ENCODE results near the gene ADGRL3.

The ADGRL3 gene

GRCh38 chr4:61579786-61580185 is 379.7 kb downstream of the ADGRL3 start:
- Histone ChIP-seq H3K27me3 (ENCODE audit: low read depth, low read length) (no peaks in the 10 kb centered on the region), H3K4me1 (ENCODE audit: low read length) (no peaks in the 10 kb centered on the region)

GRCh38 chr4:61580721-61581377 is 380.7 kb downstream of the ADGRL3 start:
- H3K9ac ChIP-seq (ENCODE audit: low read length), result no peak overlapping the region
- TF ChIP-seq CTCF (IDR thresholded peaks at IDR 0.05; ENCODE audit: low read depth, low read length), result no peak
- TF ChIP-seq EZH2phosphoT487 (IDR thresholded peaks at IDR 0.05; ENCODE audit: low read depth), result no peak

More at GRCh38 chr4:61579786-61580185, 379.7 kb downstream of the ADGRL3 start:
- no peaks in the 10 kb centered on the region for H3K9me3 ChIP-seq (ENCODE audit: insufficient read depth, low read length)
- H3K79me2 ChIP-seq (ENCODE audit: low read length), result no peaks in the 10 kb centered on the region
- H4K20me1 ChIP-seq (ENCODE audit: insufficient read depth, low read length), result no peaks in the 10 kb centered on the region
- no peak overlapping the region for H3K27ac ChIP-seq (ENCODE audit: low read length)
- no peak overlapping the region for H3K4me3 ChIP-seq (ENCODE audit: low read length)
- H3K36me3 ChIP-seq (replicated peaks; ENCODE audit: low read depth, low read length), result no peaks in the 10 kb centered on the region
- no peak overlapping the region for H2AFZ ChIP-seq (ENCODE audit: low read depth, low read length)
- no peak overlapping the region for H3K4me2 ChIP-seq (ENCODE audit: low read length)
- no peak for TF ChIP-seq CTCF (IDR thresholded peaks at IDR 0.05; ENCODE audit: low read depth, low read length)
- TF ChIP-seq EZH2phosphoT487 (IDR thresholded peaks at IDR 0.05; ENCODE audit: low read depth), result no peak
- no peak overlapping the region for H3K9ac ChIP-seq (ENCODE audit: low read length)

GRCh38 chr4:61583696-61584095 is 383.6 kb downstream of the ADGRL3 start:
- H3K4me2 ChIP-seq (ENCODE audit: low read length), result no peak overlapping the region
- no peak overlapping the region for H3K9ac ChIP-seq (ENCODE audit: low read length)
- H3K36me3 ChIP-seq (replicated peaks; ENCODE audit: low read depth, low read length), result no peaks in the 10 kb centered on the region
- no peaks in the 10 kb centered on the region for H3K4me1 ChIP-seq (ENCODE audit: low read length)
- no peaks in the 10 kb centered on the region for H4K20me1 ChIP-seq (ENCODE audit: insufficient read depth, low read length)
- H2AFZ ChIP-seq (ENCODE audit: low read depth, low read length), result no peak overlapping the region
- no peaks in the 10 kb centered on the region for H3K9me3 ChIP-seq (ENCODE audit: insufficient read depth, low read length)
- no peak overlapping the region for H3K4me3 ChIP-seq (ENCODE audit: low read length)
- no peak overlapping the region for H3K27ac ChIP-seq (ENCODE audit: low read length)
- no peaks in the 10 kb centered on the region for H3K79me2 ChIP-seq (ENCODE audit: low read length)
- H3K27me3 ChIP-seq (ENCODE audit: low read depth, low read length), result no peaks in the 10 kb centered on the region
- TF ChIP-seq CTCF (IDR thresholded peaks at IDR 0.05; ENCODE audit: low read depth, low read length), result no peak
- no peak for TF ChIP-seq EZH2phosphoT487 (IDR thresholded peaks at IDR 0.05; ENCODE audit: low read depth)

More at GRCh38 chr4:61580721-61581377, 380.7 kb downstream of the ADGRL3 start:
- H2AFZ ChIP-seq (ENCODE audit: low read depth, low read length), result no peak overlapping the region
- H3K36me3 ChIP-seq (replicated peaks; ENCODE audit: low read depth, low read length), result no peaks in the 10 kb centered on the region
- no peak overlapping the region for H3K27ac ChIP-seq (ENCODE audit: low read length)
- H3K9me3 ChIP-seq (ENCODE audit: insufficient read depth, low read length), result no peaks in the 10 kb centered on the region
- H3K4me1 ChIP-seq (ENCODE audit: low read length), result no peaks in the 10 kb centered on the region
- H4K20me1 ChIP-seq (ENCODE audit: insufficient read depth, low read length), result no peaks in the 10 kb centered on the region
- H3K4me3 ChIP-seq (ENCODE audit: low read length), result no peak overlapping the region
- no peaks in the 10 kb centered on the region for H3K79me2 ChIP-seq (ENCODE audit: low read length)
- H3K27me3 ChIP-seq (ENCODE audit: low read depth, low read length), result no peaks in the 10 kb centered on the region
- H3K4me2 ChIP-seq (ENCODE audit: low read length), result no peak overlapping the region

- H4K20me1 ChIP-seq (ENCODE audit: insufficient read depth, low read length), result no peaks in the 10 kb centered on the region
- no peak overlapping the region for H3K4me2 ChIP-seq (ENCODE audit: low read length)
- no peaks in the 10 kb centered on the region for H3K4me1 ChIP-seq (ENCODE audit: low read length)
- H2AFZ ChIP-seq (ENCODE audit: low read depth, low read length), result no peak overlapping the region
- no peak overlapping the region for H3K9ac ChIP-seq (ENCODE audit: low read length)
- no peaks in the 10 kb centered on the region for H3K79me2 ChIP-seq (ENCODE audit: low read length)
- no peak for TF ChIP-seq EZH2phosphoT487 (IDR thresholded peaks at IDR 0.05; ENCODE audit: low read depth)
- TF ChIP-seq CTCF (IDR thresholded peaks at IDR 0.05; ENCODE audit: low read depth, low read length), result no peak
- no peaks in the 10 kb centered on the region for H3K27me3 ChIP-seq (ENCODE audit: low read depth, low read length)
- no peaks in the 10 kb centered on the region for H3K36me3 ChIP-seq (replicated peaks; ENCODE audit: low read depth, low read length)
- no peaks in the 10 kb centered on the region for H3K9me3 ChIP-seq (ENCODE audit: insufficient read depth, low read length)
- H3K27ac ChIP-seq (ENCODE audit: low read length), result no peak overlapping the region
- H3K4me3 ChIP-seq (ENCODE audit: low read length), result no peak overlapping the region
These were observed 388.7 kb downstream of the ADGRL3 start for GRCh38 chr4:61588621-61589402.

Measured in OCI-LY3 (cell line).